ENCODE data around the gene MTMR2. TPM values are rescaled to one million over a fixed set of nuclear protein-coding genes. Genes with fewer than 3 reads are reported as not detected.

MTMR2 gene
- total and polyA plus RNA-seq, 10 donors, result 5.7 to 32.7 (median 21.5) TPM

GRCh38 chr11:95831198-95831883, 92.6 kb downstream of the MTMR2 start:
- Histone ChIP-seq H3K27me3 (replicated peaks in 1 of 7) (no peaks in the 10 kb centered on the region), H3K36me3 (peaks cover 0 to 97% (median 60%) of the 10 kb centered on the region in 6 donors), H3K27ac (no peak overlapping the region), H3K4me1 (peaks cover 0 to 6% (median 0%) of the 10 kb centered on the region in 6 donors), H3K4me3 (no peak overlapping the region), H3K9me3 (no peaks in the 10 kb centered on the region)
- TF ChIP-seq CTCF (IDR thresholded peaks at IDR 0.05 in 8 of 11, conservative IDR thresholded peaks at IDR 0.05 in 3 of 11) (no peak), POLR2A (IDR thresholded peaks at IDR 0.05) (no peak), POLR2AphosphoS5 (IDR thresholded peaks at IDR 0.05) (no peak)
- DNase-seq, result no peak
- WGBS, 5 donors, result 85 to 93% (median 89%) methylated on average over 2 of the region's 2 CpGs
- intact Hi-C loops (cut with DNase I; ENCODE audit: low total_unique reads), result loop anchor here (10.0 kb wide), 1 partner anchor 523 kb away; no protein-coding TSS in a partner anchor

- 93 to 99% (median 95%) methylated on average over 1 of the region's 1 CpG for WGBS, 5 donors
- DNase-seq, result no peak
- H3K36me3 ChIP-seq, result peaks cover 0 to 97% (median 51%) of the 10 kb centered on the region in 6 donors
- intact Hi-C loops (cut with DNase I; ENCODE audit: low total_unique reads), result loop anchor here (10.0 kb wide), 1 partner anchor 525 kb away; no protein-coding TSS in a partner anchor
- H3K27me3 ChIP-seq (replicated peaks in 1 of 7), result no peaks in the 10 kb centered on the region
- H3K4me3 ChIP-seq, result no peak overlapping the region
- H3K9me3 ChIP-seq, result no peaks in the 10 kb centered on the region
- TF ChIP-seq CTCF (IDR thresholded peaks at IDR 0.05 in 8 of 11, conservative IDR thresholded peaks at IDR 0.05 in 3 of 11) (no peak), POLR2A (IDR thresholded peaks at IDR 0.05) (no peak), POLR2AphosphoS5 (IDR thresholded peaks at IDR 0.05) (no peak)
- no peaks in the 10 kb centered on the region for H3K4me1 ChIP-seq
- H3K27ac ChIP-seq, result no peak overlapping the region
Observed at GRCh38 chr11:95829580-95830259, 94.2 kb downstream of the MTMR2 start.

DNA sequence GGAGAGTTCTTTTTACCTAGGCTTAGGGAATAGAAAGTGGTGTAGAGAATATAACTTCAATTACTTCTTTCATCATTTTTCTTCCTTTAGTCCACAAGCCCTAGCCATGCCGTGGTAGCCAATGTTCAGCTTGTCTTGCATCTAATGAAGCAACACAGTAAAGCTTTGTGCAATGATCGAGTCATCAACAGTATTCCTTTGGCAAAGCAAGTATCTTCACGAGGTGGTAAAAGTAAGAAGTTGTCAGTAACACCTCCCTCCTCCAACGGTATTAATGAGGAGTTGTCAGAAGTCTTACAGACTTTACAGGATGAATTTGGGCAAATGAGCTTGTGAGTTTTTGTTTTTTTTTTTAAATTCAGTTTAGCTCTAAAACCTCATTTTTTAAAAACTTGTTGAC, 96.2 kb downstream of the MTMR2 start:
- H3K27me3 ChIP-seq (replicated peaks in 1 of 7), result no peaks in the 10 kb centered on the region
- TF ChIP-seq POLR2A (IDR thresholded peaks at IDR 0.05), result no peak
- TF ChIP-seq POLR2AphosphoS5 (IDR thresholded peaks at IDR 0.05), result no peak
- no peak for TF ChIP-seq CTCF (IDR thresholded peaks at IDR 0.05 in 8 of 11, conservative IDR thresholded peaks at IDR 0.05 in 3 of 11)
- H3K4me1 ChIP-seq, result no peaks in the 10 kb centered on the region
- intact Hi-C loops (cut with DNase I; ENCODE audit: low total_unique reads), result no loop called here
- no peak overlapping the region for H3K4me3 ChIP-seq
- no peak overlapping the region for H3K27ac ChIP-seq
- peaks cover 0 to 96% (median 41%) of the 10 kb centered on the region in 6 donors for H3K36me3 ChIP-seq
- no peaks in the 10 kb centered on the region for H3K9me3 ChIP-seq
- 65 to 86% (median 84%) methylated on average over 4 of the region's 4 CpGs for WGBS, 5 donors
- DNase-seq, result no peak

GRCh38 chr11:95821640-95822039, 102.3 kb downstream of the MTMR2 start:
- Histone ChIP-seq H3K9me3 (no peaks in the 10 kb centered on the region), H3K36me3 (peaks cover 0 to 89% (median 33%) of the 10 kb centered on the region in 6 donors), H3K27ac (no peak overlapping the region), H3K4me3 (no peak overlapping the region), H3K27me3 (replicated peaks in 1 of 7) (no peaks in the 10 kb centered on the region), H3K4me1 (no peaks in the 10 kb centered on the region)
- DNase-seq, result no peak
- 85 to 91% (median 87%) methylated on average over 2 of the region's 2 CpGs for WGBS, 5 donors
- intact Hi-C loops (cut with DNase I; ENCODE audit: low total_unique reads), result no loop called here
- TF ChIP-seq POLR2A (IDR thresholded peaks at IDR 0.05), result no peak
- no peak for TF ChIP-seq POLR2AphosphoS5 (IDR thresholded peaks at IDR 0.05)
- no peak for TF ChIP-seq CTCF (IDR thresholded peaks at IDR 0.05 in 8 of 11, conservative IDR thresholded peaks at IDR 0.05 in 3 of 11)
